ENCODE measurements around the gene CYB5D1.

CYB5D1 gene

GRCh38 chr17:7845359-7846062 is 12.3 kb upstream of the CYB5D1 start:
- no peak for DNase-seq

DNA sequence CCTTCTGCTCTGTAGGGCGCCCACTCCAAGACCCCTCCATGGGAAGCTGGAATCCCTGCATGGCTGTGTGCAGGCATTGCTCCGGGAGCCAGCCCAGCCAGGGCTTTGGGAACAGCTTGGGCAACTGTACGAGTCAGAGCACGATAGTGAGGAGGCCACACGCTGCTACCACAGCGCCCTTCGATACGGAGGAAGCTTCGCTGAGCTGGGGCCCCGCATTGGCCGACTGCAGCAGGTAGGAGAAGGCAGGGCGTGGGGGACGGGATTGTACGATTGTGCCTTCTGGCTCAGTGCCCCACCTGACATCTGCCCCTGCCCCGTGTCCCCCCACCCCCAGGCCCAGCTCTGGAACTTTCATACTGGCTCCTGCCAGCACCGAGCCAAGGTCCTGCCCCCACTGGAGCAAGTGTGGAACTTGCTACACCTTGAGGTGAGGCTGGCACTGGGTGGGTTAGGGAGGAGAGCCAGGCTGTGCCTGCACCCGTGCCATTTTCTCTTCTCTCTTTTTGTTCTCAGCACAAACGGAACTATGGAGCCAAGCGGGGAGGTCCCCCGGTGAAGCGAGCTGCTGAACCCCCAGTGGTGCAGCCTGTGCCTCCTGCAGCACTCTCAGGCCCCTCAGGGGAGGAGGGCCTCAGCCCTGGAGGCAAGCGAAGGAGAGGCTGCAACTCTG is 11.6 kb upstream of the CYB5D1 start:
- no peak for DNase-seq

DNA sequence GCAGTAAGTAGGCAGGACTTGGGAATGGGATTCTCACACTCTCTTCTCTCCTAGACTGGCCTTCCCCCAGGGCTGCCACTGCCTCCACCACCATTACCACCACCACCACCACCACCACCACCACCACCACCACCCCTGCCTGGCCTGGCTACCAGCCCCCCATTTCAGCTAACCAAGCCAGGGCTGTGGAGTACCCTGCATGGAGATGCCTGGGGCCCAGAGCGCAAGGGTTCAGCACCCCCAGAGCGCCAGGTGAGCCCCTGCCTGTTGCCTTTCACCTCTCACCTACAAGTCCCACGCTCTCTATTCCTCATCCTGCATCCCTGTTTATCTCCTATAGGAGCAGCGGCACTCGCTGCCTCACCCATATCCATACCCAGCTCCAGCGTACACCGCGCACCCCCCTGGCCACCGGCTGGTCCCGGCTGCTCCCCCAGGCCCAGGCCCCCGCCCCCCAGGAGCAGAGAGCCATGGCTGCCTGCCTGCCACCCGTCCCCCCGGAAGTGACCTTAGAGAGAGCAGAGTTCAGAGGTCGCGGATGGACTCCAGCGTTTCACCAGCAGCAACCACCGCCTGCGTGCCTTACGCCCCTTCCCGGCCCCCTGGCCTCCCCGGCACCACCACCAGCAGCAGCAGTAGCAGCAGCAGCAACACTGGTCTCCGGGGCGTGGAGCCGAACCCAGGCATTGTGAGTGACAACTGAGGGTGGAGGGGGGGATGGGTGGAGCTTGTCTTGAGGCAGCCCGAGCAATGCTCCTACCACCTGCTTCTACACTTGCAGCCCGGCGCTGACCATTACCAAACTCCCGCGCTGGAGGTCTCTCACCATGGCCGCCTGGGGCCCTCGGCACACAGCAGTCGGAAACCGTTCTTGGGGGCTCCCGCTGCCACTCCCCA is 10.8 kb upstream of the CYB5D1 start:
- DNase-seq: no peak

DNA sequence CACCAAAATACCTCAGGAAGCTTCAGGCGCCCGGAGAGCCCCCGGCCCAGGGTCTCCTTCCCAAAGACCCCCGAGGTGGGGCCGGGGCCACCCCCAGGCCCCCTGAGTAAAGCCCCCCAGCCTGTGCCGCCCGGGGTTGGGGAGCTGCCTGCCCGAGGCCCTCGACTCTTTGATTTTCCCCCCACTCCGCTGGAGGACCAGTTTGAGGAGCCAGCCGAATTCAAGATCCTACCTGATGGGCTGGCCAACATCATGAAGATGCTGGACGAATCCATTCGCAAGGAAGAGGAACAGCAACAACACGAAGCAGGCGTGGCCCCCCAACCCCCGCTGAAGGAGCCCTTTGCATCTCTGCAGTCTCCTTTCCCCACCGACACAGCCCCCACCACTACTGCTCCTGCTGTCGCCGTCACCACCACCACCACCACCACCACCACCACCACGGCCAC is 9.6 kb upstream of the CYB5D1 start:
- no peak for DNase-seq

DNA sequence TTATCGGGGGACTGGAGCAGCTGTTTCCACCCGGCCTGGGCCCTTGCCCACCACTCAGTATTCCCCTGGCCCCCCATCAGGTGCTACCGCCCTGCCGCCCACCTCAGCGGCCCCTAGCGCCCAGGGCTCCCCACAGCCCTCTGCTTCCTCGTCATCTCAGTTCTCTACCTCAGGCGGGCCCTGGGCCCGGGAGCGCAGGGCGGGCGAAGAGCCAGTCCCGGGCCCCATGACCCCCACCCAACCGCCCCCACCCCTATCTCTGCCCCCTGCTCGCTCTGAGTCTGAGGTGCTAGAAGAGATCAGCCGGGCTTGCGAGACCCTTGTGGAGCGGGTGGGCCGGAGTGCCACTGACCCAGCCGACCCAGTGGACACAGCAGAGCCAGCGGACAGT is 9.1 kb upstream of the CYB5D1 start:
- no peak for DNase-seq

DNA sequence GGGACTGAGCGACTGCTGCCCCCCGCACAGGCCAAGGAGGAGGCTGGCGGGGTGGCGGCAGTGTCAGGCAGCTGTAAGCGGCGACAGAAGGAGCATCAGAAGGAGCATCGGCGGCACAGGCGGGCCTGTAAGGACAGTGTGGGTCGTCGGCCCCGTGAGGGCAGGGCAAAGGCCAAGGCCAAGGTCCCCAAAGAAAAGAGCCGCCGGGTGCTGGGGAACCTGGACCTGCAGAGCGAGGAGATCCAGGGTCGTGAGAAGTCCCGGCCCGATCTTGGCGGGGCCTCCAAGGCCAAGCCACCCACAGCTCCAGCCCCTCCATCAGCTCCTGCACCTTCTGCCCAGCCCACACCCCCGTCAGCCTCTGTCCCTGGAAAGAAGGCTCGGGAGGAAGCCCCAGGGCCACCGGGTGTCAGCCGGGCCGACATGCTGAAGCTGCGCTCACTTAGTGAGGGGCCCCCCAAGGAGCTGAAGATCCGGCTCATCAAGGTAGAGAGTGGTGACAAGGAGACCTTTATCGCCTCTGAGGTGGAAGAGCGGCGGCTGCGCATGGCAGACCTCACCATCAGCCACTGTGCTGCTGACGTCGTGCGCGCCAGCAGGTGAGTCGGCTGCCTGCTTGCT is 8.6 kb upstream of the CYB5D1 start:
- no peak for DNase-seq

DNA sequence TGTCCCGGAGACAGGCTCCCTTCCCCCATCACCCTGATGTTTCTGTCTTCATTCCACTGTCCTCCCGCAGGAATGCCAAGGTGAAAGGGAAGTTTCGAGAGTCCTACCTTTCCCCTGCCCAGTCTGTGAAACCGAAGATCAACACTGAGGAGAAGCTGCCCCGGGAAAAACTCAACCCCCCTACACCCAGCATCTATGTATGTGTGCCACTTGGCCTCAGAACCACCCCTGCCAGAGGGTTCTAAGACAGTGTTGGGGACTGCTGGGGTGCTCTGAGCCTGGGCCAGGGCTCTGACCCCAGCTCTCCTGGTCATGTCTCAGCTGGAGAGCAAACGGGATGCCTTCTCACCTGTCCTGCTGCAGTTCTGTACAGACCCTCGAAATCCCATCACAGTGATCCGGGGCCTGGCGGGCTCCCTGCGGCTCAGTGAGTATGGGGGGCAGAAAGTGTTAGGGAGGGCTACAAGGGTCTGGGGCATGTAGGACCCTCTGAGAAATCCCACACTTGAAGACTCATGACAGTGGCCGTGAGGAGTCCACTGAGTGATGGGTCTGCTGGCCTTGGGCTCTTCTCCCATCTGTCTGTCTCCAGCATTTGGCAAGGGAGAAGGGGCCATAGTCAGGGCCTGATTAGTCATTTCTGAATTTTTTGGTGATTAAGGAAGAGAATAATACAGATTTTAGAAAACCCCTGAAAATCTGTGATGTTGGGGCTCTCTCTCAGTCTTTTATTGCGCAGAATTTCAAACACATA is 7.9 kb upstream of the CYB5D1 start:
- no peak for DNase-seq

DNA sequence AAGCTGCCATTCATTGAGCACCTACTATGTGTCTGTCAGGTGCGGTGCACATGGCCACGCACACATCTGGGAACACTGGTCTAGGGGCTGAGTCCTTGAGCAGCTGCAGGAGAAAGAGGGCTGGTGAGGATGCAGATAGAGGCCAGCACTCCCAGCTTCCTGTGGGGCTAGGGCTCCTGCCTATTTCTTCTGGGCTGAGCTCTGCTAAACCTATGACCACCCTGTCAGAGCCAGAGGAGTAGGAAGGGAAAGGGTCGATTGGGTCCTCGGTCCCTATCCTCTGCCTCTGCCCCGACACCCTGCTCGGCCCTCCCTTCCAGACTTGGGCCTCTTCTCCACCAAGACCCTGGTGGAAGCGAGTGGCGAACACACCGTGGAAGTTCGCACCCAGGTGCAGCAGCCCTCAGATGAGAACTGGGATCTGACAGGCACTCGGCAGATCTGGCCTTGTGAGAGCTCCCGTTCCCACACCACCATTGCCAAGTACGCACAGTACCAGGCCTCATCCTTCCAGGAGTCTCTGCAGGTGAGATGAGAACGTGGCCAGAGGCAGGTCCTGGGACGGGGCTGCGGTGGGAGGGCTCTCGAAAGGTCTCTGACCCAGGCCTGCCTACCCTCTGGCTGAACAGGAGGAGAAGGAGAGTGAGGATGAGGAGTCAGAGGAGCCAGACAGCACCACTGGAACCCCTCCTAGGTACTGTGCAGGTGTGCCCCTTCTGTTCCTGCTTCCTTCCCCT is 6.9 kb upstream of the CYB5D1 start:
- DNase-seq: no peak

GRCh38 chr17:7851438-7852261 is 6.2 kb upstream of the CYB5D1 start:
- DNase-seq: peak; percentile 94

GRCh38 chr17:7852262-7852670 is 5.5 kb upstream of the CYB5D1 start:
- no peak for DNase-seq

GRCh38 chr17:7852919-7853690 is 4.7 kb upstream of the CYB5D1 start:
- no peak for DNase-seq

GRCh38 chr17:7853691-7854038 is 4.1 kb upstream of the CYB5D1 start:
- no peak for DNase-seq

DNA sequence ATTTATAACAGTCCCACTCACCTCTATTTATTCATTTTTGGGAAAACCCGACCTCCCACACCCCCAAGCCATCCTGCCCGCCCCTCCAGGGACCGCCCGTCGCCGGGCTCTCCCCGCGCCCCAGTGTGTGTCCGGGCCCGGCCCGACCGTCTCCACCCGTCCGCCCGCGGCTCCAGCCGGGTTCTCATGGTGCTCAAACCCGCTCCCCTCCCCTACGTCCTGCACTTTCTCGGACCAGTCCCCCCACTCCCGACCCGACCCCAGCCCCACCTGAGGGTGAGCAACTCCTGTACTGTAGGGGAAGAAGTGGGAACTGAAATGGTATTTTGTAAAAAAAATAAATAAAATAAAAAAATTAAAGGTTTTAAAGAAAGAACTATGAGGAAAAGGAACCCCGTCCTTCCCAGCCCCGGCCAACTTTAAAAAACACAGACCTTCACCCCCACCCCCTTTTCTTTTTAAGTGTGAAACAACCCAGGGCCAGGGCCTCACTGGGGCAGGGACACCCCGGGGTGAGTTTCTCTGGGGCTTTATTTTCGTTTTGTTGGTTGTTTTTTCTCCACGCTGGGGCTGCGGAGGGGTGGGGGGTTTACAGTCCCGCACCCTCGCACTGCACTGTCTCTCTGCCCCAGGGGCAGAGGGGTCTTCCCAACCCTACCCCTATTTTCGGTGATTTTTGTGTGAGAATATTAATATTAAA is 3.6 kb upstream of the CYB5D1 start:
- no peak for DNase-seq

GRCh38 chr17:7854851-7855659 is 2.7 kb upstream of the CYB5D1 start, which contains the start of gene TMEM88:
TMEM88 (plus strand) TSS chr17:7855066; CDS start chr17:7855075, 9 bp downstream.
- no peak for DNase-seq

- no peak for DNase-seq
Observed at GRCh38 chr17:7855660-7856010, 2.2 kb upstream of the CYB5D1 start.

- DNase-seq: peak; percentile 8
Observed at GRCh38 chr17:7856011-7856810, 1.6 kb upstream of the CYB5D1 start.
